Measurements from ENCODE around the gene LMAN1L. TPM values are rescaled to one million over a fixed set of nuclear protein-coding genes. Genes with fewer than 3 reads are reported as not detected.

Gene LMAN1L
- polyA plus RNA-seq, 1 donor from 2014 or later, result not detected

DNA sequence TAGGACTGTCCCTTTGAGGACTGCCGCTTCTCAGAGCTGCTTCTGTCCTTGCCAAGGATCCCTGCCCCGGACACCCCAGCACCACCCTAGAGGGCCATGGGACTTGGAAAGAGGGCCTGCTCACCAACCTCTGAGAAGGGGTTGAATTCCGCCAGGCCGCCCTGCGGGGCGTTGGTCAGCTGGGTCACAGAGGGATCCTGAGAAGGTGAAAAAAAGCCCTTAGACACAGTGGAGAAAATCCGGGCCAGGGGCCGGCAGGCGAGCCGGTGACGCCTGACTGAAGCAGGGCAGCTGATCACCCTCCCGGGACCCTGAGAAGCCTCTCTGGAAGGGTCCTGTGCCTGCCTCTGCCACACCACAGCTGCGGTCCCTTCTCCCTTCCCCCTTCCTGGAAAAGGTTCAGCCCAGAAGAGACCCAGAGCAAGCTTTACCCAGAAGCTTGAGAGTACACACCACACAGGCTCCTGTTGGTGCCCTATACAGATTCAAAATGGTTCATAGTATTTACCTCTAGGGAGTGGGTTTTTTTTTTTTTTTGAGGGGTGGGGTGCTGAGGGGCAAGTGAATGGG, 41.9 kb downstream of the LMAN1L start:
- Histone ChIP-seq H3K27ac (ENCODE audit: low read length) (no peak overlapping the region), H3K9ac (ENCODE audit: low read length) (no peak overlapping the region), H3K9me3 (ENCODE audit: low read length) (no peaks in the 10 kb centered on the region), H2AFZ (ENCODE audit: low read depth, low read length) (no peak overlapping the region), H3K9me2 (ENCODE audit: insufficient read depth, low read length) (no peaks in the 10 kb centered on the region), H3K4me3 (ENCODE audit: low read length) (no peak overlapping the region), H3K4me2 (ENCODE audit: low read length) (no peak overlapping the region), H3K79me2 (replicated peaks; ENCODE audit: insufficient read depth, low read length) (no peaks in the 10 kb centered on the region), H3K27me3 (ENCODE audit: insufficient read depth, low read depth, low read length) (no peaks in the 10 kb centered on the region), H3F3A (ENCODE audit: insufficient read depth, low read length, poor library complexity, severe bottlenecking) (no peaks in the 10 kb centered on the region), H4K20me1 (ENCODE audit: insufficient read depth) (no peaks in the 10 kb centered on the region), H3K36me3 (ENCODE audit: insufficient read depth, low read length) (no peaks in the 10 kb centered on the region)
- TF ChIP-seq EP300 (conservative IDR thresholded peaks at IDR 0.05; ENCODE audit: poor library complexity, severe bottlenecking), result no peak

DNA sequence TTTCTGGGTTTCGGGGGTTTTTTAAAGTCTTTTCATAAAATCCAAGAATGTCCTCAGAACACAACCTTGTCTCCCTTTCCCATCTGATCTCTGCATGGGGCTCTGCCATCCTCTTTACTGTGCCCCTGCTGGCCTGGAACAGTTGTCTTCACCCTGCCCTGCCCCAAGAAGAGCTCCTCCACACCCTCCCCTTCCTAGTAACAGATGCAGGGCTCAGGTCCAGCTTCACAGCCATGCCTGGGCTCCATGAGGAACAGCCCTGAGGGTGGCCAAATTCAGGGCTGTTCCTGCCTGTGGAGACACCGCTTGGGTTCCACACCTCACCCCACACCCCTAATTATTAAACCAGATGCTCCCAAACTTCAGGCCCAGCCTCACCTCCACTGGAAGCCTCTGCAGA, 43.2 kb downstream of the LMAN1L start:
- Histone ChIP-seq H4K20me1 (ENCODE audit: insufficient read depth) (no peaks in the 10 kb centered on the region), H3K27me3 (ENCODE audit: insufficient read depth, low read depth, low read length) (no peaks in the 10 kb centered on the region), H3K27ac (ENCODE audit: low read length) (no peak overlapping the region), H3K9me2 (ENCODE audit: insufficient read depth, low read length) (no peaks in the 10 kb centered on the region), H3K4me2 (ENCODE audit: low read length) (no peak overlapping the region), H3K79me2 (replicated peaks; ENCODE audit: insufficient read depth, low read length) (no peaks in the 10 kb centered on the region), H3K36me3 (ENCODE audit: insufficient read depth, low read length) (no peaks in the 10 kb centered on the region), H2AFZ (ENCODE audit: low read depth, low read length) (no peak overlapping the region), H3K4me3 (ENCODE audit: low read length) (no peak overlapping the region), H3K9ac (ENCODE audit: low read length) (no peak overlapping the region), H3F3A (ENCODE audit: insufficient read depth, low read length, poor library complexity, severe bottlenecking) (no peaks in the 10 kb centered on the region), H3K9me3 (ENCODE audit: low read length) (no peaks in the 10 kb centered on the region)
- TF ChIP-seq EZH2 (IDR thresholded peaks at IDR 0.05; ENCODE audit: borderline replicate concordance, insufficient read depth, low read length, poor library complexity, severe bottlenecking) (no peak), EP300 (conservative IDR thresholded peaks at IDR 0.05; ENCODE audit: poor library complexity, severe bottlenecking) (no peak), TAF1 (IDR thresholded peaks at IDR 0.05; ENCODE audit: low read depth) (no peak), POLR2AphosphoS5 (IDR thresholded peaks at IDR 0.05) (no peak), CTCF (IDR thresholded peaks at IDR 0.05; ENCODE audit: poor library complexity, severe bottlenecking) (no peak), SMC3 (conservative IDR thresholded peaks at IDR 0.05; ENCODE audit: poor library complexity) (no peak), REST (IDR thresholded peaks at IDR 0.05; ENCODE audit: borderline replicate concordance) (no peak), MXI1 (conservative IDR thresholded peaks at IDR 0.05; ENCODE audit: poor library complexity, severe bottlenecking) (no peak), RAD21 (conservative IDR thresholded peaks at IDR 0.05) (no peak)

All from neural cell (in vitro differentiated cells).